GM13977 (cell line): Measurements from ENCODE around the gene WDPCP.

Experiments
- DNase-seq: peaks from one replicate; pipeline ENCODE4 v3.0.0; 2012; ENCODE audit warnings: low spot score
- CTCF ChIP-seq: IDR thresholded peaks from 2 replicates; pipeline ENCODE4 v1.5.1; 2012; ENCODE audit warnings: mild to moderate bottlenecking, control low read depth; ENCODE audit not compliant: insufficient read depth; ENCODE audit errors: extremely low read depth, missing control alignments
- in situ Hi-C: fragments of 300-500 bp; cut with MboI; formaldehyde crosslinking; loops from one replicate; pipeline ENCODE4 v1.12.0; 2022; ENCODE audit warnings: low sequenced_read_pairs, low pct_unique_long_range_greater_than_20kb, mixed read lengths, inconsistent platforms; ENCODE audit not compliant: unreplicated experiment

Gene WDPCP

GRCh38 chr2:63131196-63131595 lies 457.1 kb downstream of the WDPCP start:
- no peak for TF ChIP-seq CTCF
- in situ Hi-C loops, result no loop called here
- DNase-seq, result no peak

- in situ Hi-C loops, result no loop called here
- no peak for TF ChIP-seq CTCF
- no peak for DNase-seq
These were observed 460.7 kb downstream of the WDPCP start for GRCh38 chr2:63127594-63127993.

GRCh38 chr2:63124850-63125249 lies 463.4 kb downstream of the WDPCP start:
- TF ChIP-seq CTCF, result no peak
- in situ Hi-C loops, result no loop called here
- DNase-seq, result peak; percentile 17

GRCh38 chr2:63124218-63124617 lies 464.1 kb downstream of the WDPCP start:
- in situ Hi-C loops, result no loop called here
- no peak for TF ChIP-seq CTCF
- DNase-seq, result peak; percentile 52

GRCh38 chr2:63122921-63123320 lies 465.4 kb downstream of the WDPCP start:
- DNase-seq, result no peak
- TF ChIP-seq CTCF, result no peak
- in situ Hi-C loops, result no loop called here

- no peak for DNase-seq
- in situ Hi-C loops, result no loop called here
- TF ChIP-seq CTCF, result no peak
These were observed 467.0 kb downstream of the WDPCP start for GRCh38 chr2:63121055-63121834.
